Fibroblast of lung (primary cell): ENCODE results near the gene MYH13. TPM values are rescaled to one million over a fixed set of nuclear protein-coding genes. Genes with fewer than 3 reads are reported as not detected.

Experiments
- DNase-seq, 2 donors: peaks; one replicate each; pipeline versions ENCODE4 v3.0.0 to v3.0.0-alpha.2; 2010; ENCODE audit warnings: low read depth in 2 of 2
- H2AFZ ChIP-seq: 2 replicates; pipeline ENCODE4 v1.5.1; 2012; ENCODE audit warnings: low read length, control low read depth, inconsistent platforms
- H3K27ac ChIP-seq: 2 replicates; pipeline ENCODE4 v1.5.1; 2011; ENCODE audit warnings: low read length, control low read depth; ENCODE audit not compliant: insufficient read depth
- H3K27me3 ChIP-seq: 2 replicates; pipeline ENCODE4 v1.5.1; 2011; ENCODE audit warnings: mild to moderate bottlenecking, low read length; ENCODE audit not compliant: control insufficient read depth, insufficient read depth
- H3K36me3 ChIP-seq: 2 replicates; pipeline ENCODE4 v1.5.1; 2011; ENCODE audit warnings: low read length; ENCODE audit not compliant: control insufficient read depth, insufficient read depth
- H3K4me1 ChIP-seq: 2 replicates; pipeline ENCODE4 v1.5.1; 2011; ENCODE audit warnings: low read length; ENCODE audit not compliant: control insufficient read depth, insufficient read depth; ENCODE audit errors: extremely low read depth
- H3K4me2 ChIP-seq: 2 replicates; pipeline ENCODE4 v1.5.1; 2011; ENCODE audit warnings: low read length, control low read depth; ENCODE audit not compliant: insufficient read depth; ENCODE audit errors: extremely low read depth
- H3K4me3 ChIP-seq, 4 experiments: fragments of 200-600 bp in 1 of 4; sonication (generic) in 1 of 4; replicated peaks in 1 of 4; 2 replicates each; pipeline ENCODE4 v1.5.1; 2011 to 2016; ENCODE audit warnings: low read length in 4 of 4, low read depth in 3 of 4, mild to moderate bottlenecking in 3 of 4, control low read depth in 2 of 4, inconsistent platforms in 1 of 4, mixed read lengths in 1 of 4; ENCODE audit not compliant: insufficient read depth in 1 of 4; ENCODE audit errors: control extremely low read depth in 1 of 4
- H3K79me2 ChIP-seq: 2 replicates; pipeline ENCODE4 v1.5.1; 2012; ENCODE audit warnings: mild to moderate bottlenecking, low read length, inconsistent platforms; ENCODE audit not compliant: control insufficient read depth, insufficient read depth
- H3K9ac ChIP-seq: 2 replicates; pipeline ENCODE4 v1.5.1; 2011; ENCODE audit warnings: mild to moderate bottlenecking, low read length, control low read depth; ENCODE audit not compliant: insufficient read depth
- H3K9me3 ChIP-seq: 2 replicates; pipeline ENCODE4 v1.5.1; 2012; ENCODE audit warnings: low read depth, low read length; ENCODE audit not compliant: control insufficient read depth, insufficient read depth
- H4K20me1 ChIP-seq: 2 replicates; pipeline ENCODE4 v1.5.1; 2011; ENCODE audit warnings: low read length; ENCODE audit not compliant: control insufficient read depth, insufficient read depth; ENCODE audit errors: extremely low read depth
- EZH2 ChIP-seq: IDR thresholded peaks from 2 replicates; pipeline ENCODE4 v1.5.1; 2012; ENCODE audit warnings: low read length, control low read depth, mild to moderate bottlenecking; ENCODE audit errors: missing control alignments
- polyA plus RNA-seq, 2 donors: library from polyadenylated mRNA; depleted of rRNA in 1 of 2; stranded (reverse) in 1 of 2; unstranded in 1 of 2; fragments of >200 nt; gene quantifications; 2 replicates each; pipeline ENCODE4 v1.2.1, GENCODE V29; 2011 to 2012; ENCODE audit warnings: missing spikeins in 1 of 2
- total RNA-seq: library from RNA; depleted of rRNA; stranded (reverse); fragments of >200 nt; gene quantifications from 2 replicates; pipeline ENCODE4 v1.2.1, GENCODE V29; 2014
- TF ChIP-seq, protein P1 (sequence below), 2 donors: IDR thresholded peaks in 1 of 2; conservative IDR thresholded peaks in 1 of 2; 1 replicate in 1 of 2; 2 replicates in 1 of 2; pipeline ENCODE4 v1.5.1; 2011 to 2012; ENCODE audit warnings: low read length in 2 of 2, control low read depth in 1 of 2, inconsistent platforms in 1 of 2, low read depth in 1 of 2, mild to moderate bottlenecking in 1 of 2

MYH13 gene
- total and polyA plus RNA-seq, 2 donors (not counting 1 experiment from before 2014, with no cell fraction given), result not detected

DNA sequence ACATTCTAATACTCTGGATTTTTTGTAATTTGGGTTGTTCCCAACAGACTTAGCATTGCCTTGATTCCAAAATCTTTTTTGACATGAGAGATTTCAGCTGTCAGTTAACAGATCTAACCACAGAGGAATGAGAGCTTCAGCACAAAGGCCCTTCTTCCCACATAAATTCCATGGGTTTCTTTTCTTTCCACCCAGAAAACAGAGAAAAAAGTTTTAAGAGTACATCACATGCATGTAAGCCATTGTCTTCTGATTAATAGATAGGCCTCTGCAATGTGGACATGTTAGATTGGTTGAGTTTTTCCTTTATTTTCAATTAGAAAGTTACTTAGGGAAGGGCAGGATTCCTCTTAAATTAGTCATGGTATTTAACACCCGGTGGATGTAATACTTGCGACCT is 48.0 kb upstream of the MYH13 start:
- no peaks in the 10 kb centered on the region for H4K20me1 ChIP-seq
- H3K27me3 ChIP-seq, result no peaks in the 10 kb centered on the region
- H3K79me2 ChIP-seq, result no peaks in the 10 kb centered on the region
- H3K4me3 ChIP-seq, result no peak overlapping the region
- no peaks in the 10 kb centered on the region for H3K4me1 ChIP-seq
- TF ChIP-seq, protein P1, sequence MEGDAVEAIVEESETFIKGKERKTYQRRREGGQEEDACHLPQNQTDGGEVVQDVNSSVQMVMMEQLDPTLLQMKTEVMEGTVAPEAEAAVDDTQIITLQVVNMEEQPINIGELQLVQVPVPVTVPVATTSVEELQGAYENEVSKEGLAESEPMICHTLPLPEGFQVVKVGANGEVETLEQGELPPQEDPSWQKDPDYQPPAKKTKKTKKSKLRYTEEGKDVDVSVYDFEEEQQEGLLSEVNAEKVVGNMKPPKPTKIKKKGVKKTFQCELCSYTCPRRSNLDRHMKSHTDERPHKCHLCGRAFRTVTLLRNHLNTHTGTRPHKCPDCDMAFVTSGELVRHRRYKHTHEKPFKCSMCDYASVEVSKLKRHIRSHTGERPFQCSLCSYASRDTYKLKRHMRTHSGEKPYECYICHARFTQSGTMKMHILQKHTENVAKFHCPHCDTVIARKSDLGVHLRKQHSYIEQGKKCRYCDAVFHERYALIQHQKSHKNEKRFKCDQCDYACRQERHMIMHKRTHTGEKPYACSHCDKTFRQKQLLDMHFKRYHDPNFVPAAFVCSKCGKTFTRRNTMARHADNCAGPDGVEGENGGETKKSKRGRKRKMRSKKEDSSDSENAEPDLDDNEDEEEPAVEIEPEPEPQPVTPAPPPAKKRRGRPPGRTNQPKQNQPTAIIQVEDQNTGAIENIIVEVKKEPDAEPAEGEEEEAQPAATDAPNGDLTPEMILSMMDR (conservative IDR thresholded peaks at IDR 0.05 in 1 of 2, IDR thresholded peaks at IDR 0.05 in 1 of 2; ENCODE audit: low read depth in 1 of 2, low read length in 2 of 2), result no peak
- no peaks in the 10 kb centered on the region for H3K9me3 ChIP-seq
- no peak for DNase-seq
- no peaks in the 10 kb centered on the region for H3K36me3 ChIP-seq
- H2AFZ ChIP-seq, result no peak overlapping the region
- no peak overlapping the region for H3K4me2 ChIP-seq
- no peak overlapping the region for H3K27ac ChIP-seq
- H3K9ac ChIP-seq, result no peak overlapping the region

GRCh38 chr17:10417431-10417830 is 44.6 kb upstream of the MYH13 start:
- H2AFZ ChIP-seq, result no peak overlapping the region
- H3K4me3 ChIP-seq, result no peak overlapping the region
- no peak overlapping the region for H3K27ac ChIP-seq
- no peaks in the 10 kb centered on the region for H4K20me1 ChIP-seq
- H3K9ac ChIP-seq, result no peak overlapping the region
- no peaks in the 10 kb centered on the region for H3K36me3 ChIP-seq
- no peaks in the 10 kb centered on the region for H3K9me3 ChIP-seq
- H3K4me1 ChIP-seq, result no peaks in the 10 kb centered on the region
- no peaks in the 10 kb centered on the region for H3K79me2 ChIP-seq
- TF ChIP-seq, protein P1 (conservative IDR thresholded peaks at IDR 0.05 in 1 of 2, IDR thresholded peaks at IDR 0.05 in 1 of 2; ENCODE audit: low read depth in 1 of 2, low read length in 2 of 2), result no peak
- TF ChIP-seq EZH2, result no peak
- no peaks in the 10 kb centered on the region for H3K27me3 ChIP-seq
- H3K4me2 ChIP-seq, result no peak overlapping the region
- no peak for DNase-seq

- Histone ChIP-seq H4K20me1 (no peaks in the 10 kb centered on the region), H3K27ac (no peak overlapping the region), H2AFZ (no peak overlapping the region), H3K4me2 (no peak overlapping the region), H3K36me3 (no peaks in the 10 kb centered on the region), H3K27me3 (no peaks in the 10 kb centered on the region), H3K9ac (no peak overlapping the region), H3K9me3 (no peaks in the 10 kb centered on the region), H3K79me2 (no peaks in the 10 kb centered on the region), H3K4me3 (no peak overlapping the region), H3K4me1 (no peaks in the 10 kb centered on the region)
- DNase-seq, result no peak
- TF ChIP-seq, protein P1 (conservative IDR thresholded peaks at IDR 0.05 in 1 of 2, IDR thresholded peaks at IDR 0.05 in 1 of 2; ENCODE audit: low read depth in 1 of 2, low read length in 2 of 2), result no peak
- TF ChIP-seq EZH2, result no peak
These were observed 42.4 kb upstream of the MYH13 start for GRCh38 chr17:10415161-10415560.
